HepG2 (cell line): ENCODE data around the gene EFEMP2. TPM values are rescaled to one million over a fixed set of nuclear protein-coding genes. Genes with fewer than 3 reads are reported as not detected.

Experiments used
- KLF12 ChIP-seq: sonication (generic); formaldehyde crosslinking; IDR thresholded peaks from 2 replicates; pipeline ENCODE4 v1.4.0; 2020; ENCODE audit warnings: missing genetic modification reagents, borderline replicate concordance
- NR2F1 ChIP-seq, 2 experiments: fragments of 450-650 bp in 1 of 2; formaldehyde crosslinking in 1 of 2; IDR thresholded peaks; 2 replicates each; pipeline versions ENCODE4 v1.5.0 to v1.6.1; 2016 to 2020; ENCODE audit warnings: mild to moderate bottlenecking in 1 of 2, missing compliant biosample characterization in 1 of 2, missing genetic modification reagents in 1 of 2, moderate library complexity in 1 of 2
- PAF1 ChIP-seq: IDR thresholded peaks from 2 replicates; pipeline ENCODE4 v1.6.1; 2016; ENCODE audit warnings: missing genetic modification reagents, missing compliant biosample characterization
- RFX5 ChIP-seq: IDR thresholded peaks from 2 replicates; pipeline ENCODE4 v1.6.1; 2011; ENCODE audit warnings: low read depth, low read length, improper control_type of control experiment
- RNF2 ChIP-seq: fragments of 450-650 bp; conservative IDR thresholded peaks from 2 replicates; pipeline ENCODE4 v1.6.1; 2016; ENCODE audit warnings: low read depth
- SALL1 ChIP-seq: sonication (generic); formaldehyde crosslinking; IDR thresholded peaks from 2 replicates; pipeline ENCODE4 v1.8.0; 2022; ENCODE audit warnings: mild to moderate bottlenecking, missing genetic modification reagents
- ZBTB20 ChIP-seq: sonication (generic); formaldehyde crosslinking; IDR thresholded peaks from 2 replicates; pipeline ENCODE4 v1.8.1; 2023; ENCODE audit warnings: missing genetic modification reagents, low read depth, mild to moderate bottlenecking, borderline replicate concordance
- ZNF136 ChIP-seq: sonication (generic); formaldehyde crosslinking; IDR thresholded peaks from 2 replicates; pipeline ENCODE4 v1.8.1; 2022; ENCODE audit warnings: low read depth, mild to moderate bottlenecking, moderate library complexity, missing genetic modification reagents
- ZNF543 ChIP-seq: sonication (generic); formaldehyde crosslinking; IDR thresholded peaks from 2 replicates; pipeline ENCODE4 v1.4.0; 2020; ENCODE audit warnings: mild to moderate bottlenecking, missing genetic modification reagents
- ZNF564 ChIP-seq: sonication (generic); formaldehyde crosslinking; IDR thresholded peaks from 2 replicates; pipeline ENCODE4 v1.8.1; 2023; ENCODE audit warnings: mild to moderate bottlenecking, missing genetic modification reagents
- ZNF713 ChIP-seq: sonication (generic); formaldehyde crosslinking; IDR thresholded peaks from 2 replicates; pipeline ENCODE4 v1.4.0; 2020; ENCODE audit warnings: mild to moderate bottlenecking, missing genetic modification reagents
- polyA plus RNA-seq, 8 experiments: library from polyadenylated mRNA; depleted of rRNA in 3 of 8; stranded (reverse) in 7 of 8; unstranded in 1 of 8; fragments of >200 nt; fragmentation: Illumina TruSeq in 4 of 8; extraction: Trizol in 4 of 8; gene quantifications; 2 replicates each; pipeline versions ENCODE4 v1.2.1 to v1.2.3, GENCODE V29; 2011 to 2016; ENCODE audit warnings: low read depth in 4 of 8, missing spikeins in 1 of 8, mixed read lengths in 1 of 8; ENCODE audit not compliant: insufficient read depth in 1 of 8
- total RNA-seq, 5 experiments: library from RNA; depleted of rRNA; stranded (reverse); fragments of >200 nt; fragmentation: Illumina TruSeq; extraction: Trizol; gene quantifications; 2 replicates each; pipeline ENCODE4 v1.2.3, GENCODE V29; 2016; ENCODE audit warnings: low read depth in 1 of 5
- TF ChIP-seq, protein P1 (sequence below): sonication (generic); formaldehyde crosslinking; IDR thresholded peaks from 2 replicates; pipeline ENCODE4 v1.5.1; 2020; ENCODE audit warnings: mild to moderate bottlenecking, missing genetic modification reagents, borderline replicate concordance
- TF ChIP-seq, protein P2 (sequence below): sonication (generic); formaldehyde crosslinking; IDR thresholded peaks from 2 replicates; pipeline ENCODE4 v1.4.0; 2020; ENCODE audit warnings: missing genetic modification reagents, borderline replicate concordance
- TF ChIP-seq, protein P3 (sequence below): IDR thresholded peaks from 2 replicates; pipeline ENCODE4 v1.6.1; 2016
- TF ChIP-seq, protein P4 (sequence below): sonication (generic); formaldehyde crosslinking; IDR thresholded peaks from 2 replicates; pipeline ENCODE4 v1.8.1; 2022; ENCODE audit warnings: low read depth, mild to moderate bottlenecking, missing genetic modification reagents

EFEMP2 gene
- total and polyA plus RNA-seq, 2 of the 13 experiments (the other 11 are each of a cell fraction or from before 2014, with no cell fraction given): 7.4 to 29.7 TPM

DNA sequence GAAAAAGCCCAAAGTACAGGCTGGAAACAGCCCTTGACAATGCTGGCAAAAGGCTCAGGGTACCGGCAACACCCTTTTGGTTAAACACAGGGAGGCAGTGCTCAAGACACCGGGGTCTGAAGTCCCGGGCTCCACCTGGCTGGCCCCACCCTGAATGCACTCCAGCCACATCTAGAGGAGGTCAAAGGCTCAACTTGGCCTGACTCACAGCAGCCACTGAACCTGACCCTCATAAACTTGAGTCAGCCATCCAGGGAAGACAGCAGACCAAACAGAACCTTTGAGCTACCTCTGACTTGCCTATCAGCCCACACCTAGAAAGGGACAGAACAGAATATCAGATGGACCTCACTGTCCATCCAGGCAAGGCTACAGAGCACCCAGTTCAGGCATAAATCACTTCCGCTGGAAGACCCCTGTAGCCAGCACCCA is 18.4 kb downstream of the EFEMP2 start (continued):
- TF ChIP-seq, protein P1, sequence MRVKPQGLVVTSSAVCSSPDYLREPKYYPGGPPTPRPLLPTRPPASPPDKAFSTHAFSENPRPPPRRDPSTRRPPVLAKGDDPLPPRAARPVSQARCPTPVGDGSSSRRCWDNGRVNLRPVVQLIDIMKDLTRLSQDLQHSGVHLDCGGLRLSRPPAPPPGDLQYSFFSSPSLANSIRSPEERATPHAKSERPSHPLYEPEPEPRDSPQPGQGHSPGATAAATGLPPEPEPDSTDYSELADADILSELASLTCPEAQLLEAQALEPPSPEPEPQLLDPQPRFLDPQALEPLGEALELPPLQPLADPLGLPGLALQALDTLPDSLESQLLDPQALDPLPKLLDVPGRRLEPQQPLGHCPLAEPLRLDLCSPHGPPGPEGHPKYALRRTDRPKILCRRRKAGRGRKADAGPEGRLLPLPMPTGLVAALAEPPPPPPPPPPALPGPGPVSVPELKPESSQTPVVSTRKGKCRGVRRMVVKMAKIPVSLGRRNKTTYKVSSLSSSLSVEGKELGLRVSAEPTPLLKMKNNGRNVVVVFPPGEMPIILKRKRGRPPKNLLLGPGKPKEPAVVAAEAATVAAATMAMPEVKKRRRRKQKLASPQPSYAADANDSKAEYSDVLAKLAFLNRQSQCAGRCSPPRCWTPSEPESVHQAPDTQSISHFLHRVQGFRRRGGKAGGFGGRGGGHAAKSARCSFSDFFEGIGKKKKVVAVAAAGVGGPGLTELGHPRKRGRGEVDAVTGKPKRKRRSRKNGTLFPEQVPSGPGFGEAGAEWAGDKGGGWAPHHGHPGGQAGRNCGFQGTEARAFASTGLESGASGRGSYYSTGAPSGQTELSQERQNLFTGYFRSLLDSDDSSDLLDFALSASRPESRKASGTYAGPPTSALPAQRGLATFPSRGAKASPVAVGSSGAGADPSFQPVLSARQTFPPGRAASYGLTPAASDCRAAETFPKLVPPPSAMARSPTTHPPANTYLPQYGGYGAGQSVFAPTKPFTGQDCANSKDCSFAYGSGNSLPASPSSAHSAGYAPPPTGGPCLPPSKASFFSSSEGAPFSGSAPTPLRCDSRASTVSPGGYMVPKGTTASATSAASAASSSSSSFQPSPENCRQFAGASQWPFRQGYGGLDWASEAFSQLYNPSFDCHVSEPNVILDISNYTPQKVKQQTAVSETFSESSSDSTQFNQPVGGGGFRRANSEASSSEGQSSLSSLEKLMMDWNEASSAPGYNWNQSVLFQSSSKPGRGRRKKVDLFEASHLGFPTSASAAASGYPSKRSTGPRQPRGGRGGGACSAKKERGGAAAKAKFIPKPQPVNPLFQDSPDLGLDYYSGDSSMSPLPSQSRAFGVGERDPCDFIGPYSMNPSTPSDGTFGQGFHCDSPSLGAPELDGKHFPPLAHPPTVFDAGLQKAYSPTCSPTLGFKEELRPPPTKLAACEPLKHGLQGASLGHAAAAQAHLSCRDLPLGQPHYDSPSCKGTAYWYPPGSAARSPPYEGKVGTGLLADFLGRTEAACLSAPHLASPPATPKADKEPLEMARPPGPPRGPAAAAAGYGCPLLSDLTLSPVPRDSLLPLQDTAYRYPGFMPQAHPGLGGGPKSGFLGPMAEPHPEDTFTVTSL: no peak
- TF ChIP-seq RFX5 (no peak), ZNF564 (CRISPR knock-in tag) (no peak), NR2F1 (CRISPR knock-in tag; IDR thresholded peaks at IDR 0.05) (0 out of 4 replicates have a peak, but pooled peaks of 1 of the 2 experiments have one; percentile 39), SALL1 (CRISPR knock-in tag) (peak; percentile 58), RNF2 (no peak), ZNF543 (CRISPR knock-in tag) (no peak), PAF1 (no peak), ZBTB20 (CRISPR knock-in tag) (no peak), ZNF713 (no peak), ZNF136 (CRISPR knock-in tag) (no peak), KLF12 (CRISPR knock-in tag) (0 out of 2 replicates have a peak, but pooled peaks have one; percentile 46)
- TF ChIP-seq, protein P2, sequence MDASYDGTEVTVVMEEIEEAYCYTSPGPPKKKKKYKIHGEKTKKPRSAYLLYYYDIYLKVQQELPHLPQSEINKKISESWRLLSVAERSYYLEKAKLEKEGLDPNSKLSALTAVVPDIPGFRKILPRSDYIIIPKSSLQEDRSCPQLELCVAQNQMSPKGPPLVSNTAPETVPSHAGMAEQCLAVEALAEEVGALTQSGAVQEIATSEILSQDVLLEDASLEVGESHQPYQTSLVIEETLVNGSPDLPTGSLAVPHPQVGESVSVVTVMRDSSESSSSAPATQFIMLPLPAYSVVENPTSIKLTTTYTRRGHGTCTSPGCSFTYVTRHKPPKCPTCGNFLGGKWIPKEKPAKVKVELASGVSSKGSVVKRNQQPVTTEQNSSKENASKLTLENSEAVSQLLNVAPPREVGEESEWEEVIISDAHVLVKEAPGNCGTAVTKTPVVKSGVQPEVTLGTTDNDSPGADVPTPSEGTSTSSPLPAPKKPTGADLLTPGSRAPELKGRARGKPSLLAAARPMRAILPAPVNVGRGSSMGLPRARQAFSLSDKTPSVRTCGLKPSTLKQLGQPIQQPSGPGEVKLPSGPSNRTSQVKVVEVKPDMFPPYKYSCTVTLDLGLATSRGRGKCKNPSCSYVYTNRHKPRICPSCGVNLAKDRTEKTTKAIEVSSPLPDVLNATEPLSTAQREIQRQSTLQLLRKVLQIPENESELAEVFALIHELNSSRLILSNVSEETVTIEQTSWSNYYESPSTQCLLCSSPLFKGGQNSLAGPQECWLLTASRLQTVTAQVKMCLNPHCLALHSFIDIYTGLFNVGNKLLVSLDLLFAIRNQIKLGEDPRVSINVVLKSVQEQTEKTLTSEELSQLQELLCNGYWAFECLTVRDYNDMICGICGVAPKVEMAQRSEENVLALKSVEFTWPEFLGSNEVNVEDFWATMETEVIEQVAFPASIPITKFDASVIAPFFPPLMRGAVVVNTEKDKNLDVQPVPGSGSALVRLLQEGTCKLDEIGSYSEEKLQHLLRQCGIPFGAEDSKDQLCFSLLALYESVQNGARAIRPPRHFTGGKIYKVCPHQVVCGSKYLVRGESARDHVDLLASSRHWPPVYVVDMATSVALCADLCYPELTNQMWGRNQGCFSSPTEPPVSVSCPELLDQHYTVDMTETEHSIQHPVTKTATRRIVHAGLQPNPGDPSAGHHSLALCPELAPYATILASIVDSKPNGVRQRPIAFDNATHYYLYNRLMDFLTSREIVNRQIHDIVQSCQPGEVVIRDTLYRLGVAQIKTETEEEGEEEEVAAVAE (CRISPR knock-in tag): no peak
- TF ChIP-seq, protein P3, sequence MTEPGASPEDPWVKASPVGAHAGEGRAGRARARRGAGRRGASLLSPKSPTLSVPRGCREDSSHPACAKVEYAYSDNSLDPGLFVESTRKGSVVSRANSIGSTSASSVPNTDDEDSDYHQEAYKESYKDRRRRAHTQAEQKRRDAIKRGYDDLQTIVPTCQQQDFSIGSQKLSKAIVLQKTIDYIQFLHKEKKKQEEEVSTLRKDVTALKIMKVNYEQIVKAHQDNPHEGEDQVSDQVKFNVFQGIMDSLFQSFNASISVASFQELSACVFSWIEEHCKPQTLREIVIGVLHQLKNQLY (CRISPR knock-in tag): 0 out of 2 replicates have a peak, but pooled peaks have one; percentile 15
- TF ChIP-seq, protein P4, sequence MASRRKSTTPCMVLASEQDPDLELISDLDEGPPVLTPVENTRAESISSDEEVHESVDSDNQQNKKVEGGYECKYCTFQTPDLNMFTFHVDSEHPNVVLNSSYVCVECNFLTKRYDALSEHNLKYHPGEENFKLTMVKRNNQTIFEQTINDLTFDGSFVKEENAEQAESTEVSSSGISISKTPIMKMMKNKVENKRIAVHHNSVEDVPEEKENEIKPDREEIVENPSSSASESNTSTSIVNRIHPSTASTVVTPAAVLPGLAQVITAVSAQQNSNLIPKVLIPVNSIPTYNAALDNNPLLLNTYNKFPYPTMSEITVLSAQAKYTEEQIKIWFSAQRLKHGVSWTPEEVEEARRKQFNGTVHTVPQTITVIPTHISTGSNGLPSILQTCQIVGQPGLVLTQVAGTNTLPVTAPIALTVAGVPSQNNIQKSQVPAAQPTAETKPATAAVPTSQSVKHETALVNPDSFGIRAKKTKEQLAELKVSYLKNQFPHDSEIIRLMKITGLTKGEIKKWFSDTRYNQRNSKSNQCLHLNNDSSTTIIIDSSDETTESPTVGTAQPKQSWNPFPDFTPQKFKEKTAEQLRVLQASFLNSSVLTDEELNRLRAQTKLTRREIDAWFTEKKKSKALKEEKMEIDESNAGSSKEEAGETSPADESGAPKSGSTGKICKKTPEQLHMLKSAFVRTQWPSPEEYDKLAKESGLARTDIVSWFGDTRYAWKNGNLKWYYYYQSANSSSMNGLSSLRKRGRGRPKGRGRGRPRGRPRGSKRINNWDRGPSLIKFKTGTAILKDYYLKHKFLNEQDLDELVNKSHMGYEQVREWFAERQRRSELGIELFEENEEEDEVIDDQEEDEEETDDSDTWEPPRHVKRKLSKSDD (CRISPR knock-in tag): no peak
